ENCODE data around the gene INPP5F. TPM values are rescaled to one million over a fixed set of nuclear protein-coding genes. Genes with fewer than 3 reads are reported as not detected.
A peak's percentile ranks its signal among the peaks of the same experiment; 100 is the strongest.
"Not testable (repeated sequence)": the region's sequence is repeated elsewhere in the genome, so short reads cannot be mapped to it uniquely, and the experiment has no call there.

INPP5F gene
- total RNA-seq, 1 donor from 2014 or later, result 15.3 TPM

GRCh38 chr10:119863951-119864565 is 138.2 kb downstream of the INPP5F start:
- no peak overlapping the region for H3K4me3 ChIP-seq (ENCODE audit: low read depth, low read length)
- no peak for TF ChIP-seq CTCF (IDR thresholded peaks at IDR 0.05; ENCODE audit: insufficient read depth, low read length, poor library complexity, severe bottlenecking)
- DNase-seq (ENCODE audit: low read depth), result no peak
- no peaks in the 10 kb centered on the region for H3K36me3 ChIP-seq (ENCODE audit: control insufficient read depth, insufficient read depth, low read length)
- H3K27me3 ChIP-seq (ENCODE audit: control insufficient read depth, insufficient read depth, low read length), result no peaks in the 10 kb centered on the region

- DNase-seq (ENCODE audit: low read depth), result no peak
- H3K27me3 ChIP-seq (ENCODE audit: control insufficient read depth, insufficient read depth, low read length), result no peaks in the 10 kb centered on the region
- no peak overlapping the region for H3K4me3 ChIP-seq (ENCODE audit: low read depth, low read length)
- TF ChIP-seq CTCF (IDR thresholded peaks at IDR 0.05; ENCODE audit: insufficient read depth, low read length, poor library complexity, severe bottlenecking), result no peak
- H3K36me3 ChIP-seq (ENCODE audit: control insufficient read depth, insufficient read depth, low read length), result no peaks in the 10 kb centered on the region
Measured at GRCh38 chr10:119865699-119866240, 139.9 kb downstream of the INPP5F start.

- no peak for TF ChIP-seq CTCF (IDR thresholded peaks at IDR 0.05; ENCODE audit: insufficient read depth, low read length, poor library complexity, severe bottlenecking)
- Histone ChIP-seq H3K36me3 (ENCODE audit: control insufficient read depth, insufficient read depth, low read length) (no peaks in the 10 kb centered on the region), H3K4me3 (ENCODE audit: low read depth, low read length) (no peak overlapping the region), H3K27me3 (ENCODE audit: control insufficient read depth, insufficient read depth, low read length) (no peaks in the 10 kb centered on the region)
- DNase-seq (ENCODE audit: low read depth), result no peak
Measured at GRCh38 chr10:119867317-119867716, 141.5 kb downstream of the INPP5F start.

- H3K4me3 ChIP-seq (ENCODE audit: low read depth, low read length); H3K36me3 ChIP-seq (ENCODE audit: control insufficient read depth, insufficient read depth, low read length); DNase-seq (ENCODE audit: low read depth); H3K27me3 ChIP-seq (ENCODE audit: control insufficient read depth, insufficient read depth, low read length): not testable (repeated sequence)
Measured at GRCh38 chr10:119869398-119869797, 143.5 kb downstream of the INPP5F start.

GRCh38 chr10:119871881-119872609 is 146.2 kb downstream of the INPP5F start:
- TF ChIP-seq CTCF (IDR thresholded peaks at IDR 0.05; ENCODE audit: insufficient read depth, low read length, poor library complexity, severe bottlenecking), result no peak
- no peak for DNase-seq (ENCODE audit: low read depth)
- Histone ChIP-seq H3K27me3 (ENCODE audit: control insufficient read depth, insufficient read depth, low read length) (no peaks in the 10 kb centered on the region), H3K36me3 (ENCODE audit: control insufficient read depth, insufficient read depth, low read length) (no peaks in the 10 kb centered on the region), H3K4me3 (ENCODE audit: low read depth, low read length) (peak overlapping the region; percentile 82)

GRCh38 chr10:119872610-119872859 is 146.7 kb downstream of the INPP5F start, which contains the start of gene MCMBP:
Gene MCMBP, minus strand, starts transcription at chr10:119872843. Its CDS starts 259 bp downstream, at chr10:119872584.
- no peaks in the 10 kb centered on the region for H3K36me3 ChIP-seq (ENCODE audit: control insufficient read depth, insufficient read depth, low read length)
- no peak for DNase-seq (ENCODE audit: low read depth)
- H3K4me3 ChIP-seq (ENCODE audit: low read depth, low read length), result peak within 1 kb of the TSS; percentile 82
- no peaks in the 10 kb centered on the region for H3K27me3 ChIP-seq (ENCODE audit: control insufficient read depth, insufficient read depth, low read length)
- TF ChIP-seq CTCF (IDR thresholded peaks at IDR 0.05; ENCODE audit: insufficient read depth, low read length, poor library complexity, severe bottlenecking), result no peak
